GM06990 (cell line): ENCODE measurements around the gene IFT52.

Experiments
- DNase-seq: peaks from one replicate; pipeline ENCODE4 v3.0.0-alpha.2; 2011; ENCODE audit not compliant: insufficient read length; ENCODE audit errors: extremely low read depth
- H3K27me3 ChIP-seq: replicated peaks from 2 replicates; pipeline ENCODE4 v1.6.0; 2011; ENCODE audit warnings: low read length; ENCODE audit not compliant: control insufficient read depth, insufficient read depth
- H3K36me3 ChIP-seq: 2 replicates; pipeline ENCODE4 v1.5.1; 2011; ENCODE audit warnings: low read length; ENCODE audit not compliant: control insufficient read depth, insufficient read depth
- H3K4me3 ChIP-seq: replicated peaks from 2 replicates; pipeline ENCODE4 v1.5.1; 2011; ENCODE audit warnings: low read depth, mild to moderate bottlenecking, control low read depth, low read length
- CTCF ChIP-seq: IDR thresholded peaks from 2 replicates; pipeline ENCODE4 v1.5.1; 2011; ENCODE audit warnings: low read length, control low read depth, mild to moderate bottlenecking, inconsistent platforms; ENCODE audit not compliant: insufficient read depth, poor library complexity, severe bottlenecking

The IFT52 gene

GRCh38 chr20:43667341-43668132, 76.8 kb downstream of the IFT52 start:
- DNase-seq: peak; percentile 75
- no peaks in the 10 kb centered on the region for H3K27me3 ChIP-seq
- no peak for TF ChIP-seq CTCF
- peak overlapping the region; percentile 73 for H3K4me3 ChIP-seq
- H3K36me3 ChIP-seq: no peaks in the 10 kb centered on the region

- TF ChIP-seq CTCF: no peak
- peaks cover 2% of the 10 kb centered on the region for H3K36me3 ChIP-seq
- no peak for DNase-seq
- H3K27me3 ChIP-seq: no peaks in the 10 kb centered on the region
- H3K4me3 ChIP-seq: no peak overlapping the region
These were observed 78.6 kb downstream of the IFT52 start for GRCh38 chr20:43669332-43669731.

GRCh38 chr20:43670423-43670822, 79.7 kb downstream of the IFT52 start:
- no peak for TF ChIP-seq CTCF
- DNase-seq: no peak
- H3K36me3 ChIP-seq: peaks cover 2% of the 10 kb centered on the region

GRCh38 chr20:43676368-43676767, 85.6 kb downstream of the IFT52 start:
- no peaks in the 10 kb centered on the region for H3K27me3 ChIP-seq
- H3K36me3 ChIP-seq: peaks cover 4% of the 10 kb centered on the region
- DNase-seq: no peak
- no peak overlapping the region for H3K4me3 ChIP-seq
- TF ChIP-seq CTCF: no peak

More at GRCh38 chr20:43670423-43670822, 79.7 kb downstream of the IFT52 start:
- H3K27me3 ChIP-seq: no peaks in the 10 kb centered on the region
- no peak overlapping the region for H3K4me3 ChIP-seq

- peaks cover 8% of the 10 kb centered on the region for H3K36me3 ChIP-seq
- H3K4me3 ChIP-seq: peak overlapping the region; percentile 55
- peak; percentile 35 for DNase-seq
These were observed 90.2 kb downstream of the IFT52 start for GRCh38 chr20:43680981-43681380.

More at GRCh38 chr20:43680981-43681380, 90.2 kb downstream of the IFT52 start:
- TF ChIP-seq CTCF: no peak
- no peaks in the 10 kb centered on the region for H3K27me3 ChIP-seq
